HepG2 (cell line): Measurements from ENCODE around the gene CIAO3. TPM values are rescaled to one million over a fixed set of nuclear protein-coding genes. Genes with fewer than 3 reads are reported as not detected.

ENCODE experiments used
- CBX5 ChIP-seq: sonication (generic); formaldehyde crosslinking; IDR thresholded peaks from 2 replicates; pipeline ENCODE4 v1.4.0; 2020; ENCODE audit warnings: missing genetic modification reagents, borderline replicate concordance
- CHD4 ChIP-seq: fragments of 200-600 bp; sonication (generic); IDR thresholded peaks from 2 replicates; pipeline ENCODE4 v1.7.0; 2017; ENCODE audit warnings: mild to moderate bottlenecking, low read length, borderline replicate concordance
- IRF2 ChIP-seq: IDR thresholded peaks from 2 replicates; pipeline ENCODE4 v1.6.1; 2018; ENCODE audit warnings: missing genetic modification reagents, missing compliant biosample characterization
- MYC ChIP-seq: sonication (generic); formaldehyde crosslinking; IDR thresholded peaks from 2 replicates; pipeline ENCODE4 v1.9.0; 2021; ENCODE audit warnings: missing genetic modification reagents, borderline replicate concordance
- RCOR2 ChIP-seq: IDR thresholded peaks from 2 replicates; pipeline ENCODE4 v1.6.1; 2016; ENCODE audit warnings: missing biosample characterization, missing genetic modification reagents
- USF2 ChIP-seq, 2 experiments: sonication (generic) in 1 of 2; formaldehyde crosslinking in 1 of 2; IDR thresholded peaks; 2 replicates each; pipeline versions ENCODE4 v1.5.1 to v1.6.1; 2011 to 2020; ENCODE audit warnings: borderline replicate concordance in 1 of 2, low read depth in 1 of 2, low read length in 1 of 2, mild to moderate bottlenecking in 1 of 2, missing genetic modification reagents in 1 of 2, moderate library complexity in 1 of 2
- ZBTB42 ChIP-seq: sonication (generic); formaldehyde crosslinking; IDR thresholded peaks from 2 replicates; pipeline ENCODE4 v1.5.0; 2020; ENCODE audit warnings: mild to moderate bottlenecking, missing genetic modification reagents
- ZBTB49 ChIP-seq: sonication (generic); formaldehyde crosslinking; IDR thresholded peaks from 2 replicates; pipeline ENCODE4 v1.4.0; 2020; ENCODE audit warnings: missing genetic modification reagents, borderline replicate concordance
- ZIK1 ChIP-seq: sonication (generic); formaldehyde crosslinking; IDR thresholded peaks from 2 replicates; pipeline ENCODE4 v1.5.0; 2020; ENCODE audit warnings: mild to moderate bottlenecking, low read depth, missing genetic modification reagents, borderline replicate concordance
- ZMAT3 ChIP-seq: sonication (generic); formaldehyde crosslinking; conservative IDR thresholded peaks from 2 replicates; pipeline ENCODE4 v1.7.0; 2021; ENCODE audit warnings: missing genetic modification reagents
- ZNF205 ChIP-seq: IDR thresholded peaks from 2 replicates; pipeline ENCODE4 v1.6.1; 2018; ENCODE audit warnings: missing biosample characterization, missing genetic modification reagents
- ZNF225 ChIP-seq: sonication (generic); formaldehyde crosslinking; IDR thresholded peaks from 2 replicates; pipeline ENCODE4 v1.4.0; 2020; ENCODE audit warnings: mild to moderate bottlenecking, missing genetic modification reagents
- ZNF318 ChIP-seq: sonication (generic); formaldehyde crosslinking; IDR thresholded peaks from 2 replicates; pipeline ENCODE4 v1.4.0; 2020; ENCODE audit warnings: mild to moderate bottlenecking, missing genetic modification reagents
- ZNF766 ChIP-seq: sonication (generic); formaldehyde crosslinking; IDR thresholded peaks from 2 replicates; pipeline ENCODE4 v1.5.0; 2020; ENCODE audit warnings: missing genetic modification reagents, borderline replicate concordance
- ZNF775 ChIP-seq: sonication (generic); formaldehyde crosslinking; IDR thresholded peaks from 2 replicates; pipeline ENCODE4 v1.4.0; 2020; ENCODE audit warnings: missing genetic modification reagents, mild to moderate bottlenecking, moderate library complexity, borderline replicate concordance
- polyA plus RNA-seq, 8 experiments: library from polyadenylated mRNA; depleted of rRNA in 3 of 8; stranded (reverse) in 7 of 8; unstranded in 1 of 8; fragments of >200 nt; fragmentation: Illumina TruSeq in 4 of 8; extraction: Trizol in 4 of 8; gene quantifications; 2 replicates each; pipeline versions ENCODE4 v1.2.1 to v1.2.3, GENCODE V29; 2011 to 2016; ENCODE audit warnings: low read depth in 4 of 8, missing spikeins in 1 of 8, mixed read lengths in 1 of 8; ENCODE audit not compliant: insufficient read depth in 1 of 8
- total RNA-seq, 5 experiments: library from RNA; depleted of rRNA; stranded (reverse); fragments of >200 nt; fragmentation: Illumina TruSeq; extraction: Trizol; gene quantifications; 2 replicates each; pipeline ENCODE4 v1.2.3, GENCODE V29; 2016; ENCODE audit warnings: low read depth in 1 of 5

CIAO3 gene
- total and polyA plus RNA-seq, 2 of the 13 experiments (the other 11 are each of a cell fraction or from before 2014, with no cell fraction given): 21.7 to 25.0 TPM

GRCh38 chr16:695355-696089, 45.3 kb downstream of the CIAO3 start (continued):
- TF ChIP-seq ZBTB49 (no peak), ZNF205 (CRISPR knock-in tag) (0 out of 2 replicates have a peak, but pooled peaks have one; percentile 52), ZNF318 (CRISPR knock-in tag) (no peak), ZNF766 (CRISPR knock-in tag) (no peak), CHD4 (no peak), IRF2 (CRISPR knock-in tag) (peak; percentile 66; the same call in 1 of the 2 replicates), USF2 (IDR thresholded peaks at IDR 0.05; ENCODE audit: low read depth, low read length) (peak; percentile 40; the same call in 1 of the 2 replicates), USF2 (CRISPR knock-in tag; IDR thresholded peaks at IDR 0.05; ENCODE audit: borderline replicate concordance) (no peak), ZBTB42 (CRISPR knock-in tag) (no peak), MYC (CRISPR knock-in tag) (peak; percentile 79), ZIK1 (CRISPR knock-in tag) (0 out of 2 replicates have a peak, but pooled peaks have one; percentile 76), ZMAT3 (CRISPR knock-in tag) (peak; percentile 65; the same call in 1 of the 2 replicates), CBX5 (CRISPR knock-in tag) (peak; percentile 77; the same call in 1 of the 2 replicates), ZNF225 (CRISPR knock-in tag) (peak; percentile 60; the same call in 1 of the 2 replicates), ZNF775 (no peak), RCOR2 (CRISPR knock-in tag) (no peak)
